GM21723 (cell line): ENCODE data around the gene PRR5.
"Not testable (repeated sequence)": the region's sequence is repeated elsewhere in the genome, so short reads cannot be mapped to it uniquely, and the experiment has no call there.

ENCODE experiments used
- ATAC-seq: cut with Tn5 transposase; IDR thresholded peaks from one replicate; pipeline ENCODE4 v1.9.1; 2021; ENCODE audit warnings: mild to moderate bottlenecking, moderate library complexity; ENCODE audit not compliant: unreplicated experiment

The PRR5 gene

GRCh38 chr22:44672632-44673031, 29.4 kb upstream of the PRR5 start:
- no peak for ATAC-seq

GRCh38 chr22:44673406-44673805, 28.6 kb upstream of the PRR5 start:
- no peak for ATAC-seq

DNA sequence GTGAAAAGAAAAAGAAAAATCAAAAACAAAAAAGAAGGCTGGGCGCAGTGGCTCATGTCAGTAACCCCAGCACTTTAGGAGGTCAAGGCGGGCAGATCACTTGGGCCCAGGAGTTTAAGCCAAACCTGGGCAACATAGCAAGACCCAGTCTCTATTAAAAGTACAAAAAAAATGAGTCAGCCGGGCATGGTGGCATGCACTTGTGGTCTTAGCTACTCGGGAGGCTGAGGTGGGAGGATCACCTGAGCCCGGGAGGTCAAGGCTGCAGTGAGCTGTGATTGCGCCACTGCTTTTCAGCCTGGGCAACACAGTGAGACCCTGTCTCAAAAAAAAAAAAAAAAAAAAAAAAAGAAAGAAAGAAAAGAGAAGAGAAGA, 26.0 kb upstream of the PRR5 start:
- ATAC-seq, result not testable (repeated sequence)

- ATAC-seq, result no peak
Measured at GRCh38 chr22:44676441-44677352, 25.3 kb upstream of the PRR5 start.

DNA sequence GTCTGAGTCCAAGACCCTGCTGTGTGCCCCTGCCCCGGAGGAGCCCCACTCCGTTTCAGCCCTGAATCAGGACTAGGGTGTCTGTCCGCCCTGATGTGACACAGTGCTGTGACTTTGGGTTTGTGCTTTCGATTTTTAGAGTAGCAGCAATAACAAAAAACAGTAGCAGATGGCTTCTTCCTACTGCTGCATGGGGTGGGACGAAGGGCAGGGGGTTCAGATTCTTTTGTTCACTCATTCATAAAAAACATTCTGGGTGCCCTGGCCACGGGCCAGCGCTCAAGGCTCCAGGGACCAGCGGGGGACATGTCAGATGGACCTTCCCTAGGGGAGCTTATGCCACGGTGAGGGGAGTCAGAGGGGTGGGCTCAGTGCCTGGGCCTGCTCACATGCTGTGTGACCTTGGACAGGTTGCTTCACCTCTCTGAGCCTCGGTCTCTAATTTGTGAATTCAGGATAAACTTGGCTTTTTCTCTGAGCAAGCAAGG, 24.6 kb upstream of the PRR5 start:
- ATAC-seq, result no peak

GRCh38 chr22:44677871-44678555, 24.0 kb upstream of the PRR5 start:
- ATAC-seq, result no peak

- ATAC-seq, result no peak
Measured at GRCh38 chr22:44678556-44679305, 23.3 kb upstream of the PRR5 start.

GRCh38 chr22:44679306-44679647, 22.7 kb upstream of the PRR5 start:
- ATAC-seq, result not testable (repeated sequence)

DNA sequence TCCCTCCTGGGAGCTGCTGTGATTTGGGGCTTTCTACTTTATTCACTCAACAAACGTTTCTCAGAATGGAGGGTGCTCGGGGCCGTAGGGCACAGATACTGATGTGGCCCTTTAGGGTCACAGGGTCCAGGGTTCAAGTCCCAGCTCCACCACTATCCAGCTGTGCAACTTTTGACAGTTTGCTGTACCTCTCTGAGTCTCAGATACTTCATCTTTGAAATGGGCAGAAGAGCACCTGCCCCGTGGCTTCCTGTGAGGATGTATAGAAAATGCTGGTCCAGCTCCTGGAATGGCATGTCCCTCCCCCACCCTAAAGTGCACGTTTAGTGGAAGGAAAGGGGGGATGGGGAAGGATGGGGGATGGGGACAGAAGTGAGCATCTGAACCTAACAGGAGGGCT, 21.9 kb upstream of the PRR5 start:
- no peak for ATAC-seq

DNA sequence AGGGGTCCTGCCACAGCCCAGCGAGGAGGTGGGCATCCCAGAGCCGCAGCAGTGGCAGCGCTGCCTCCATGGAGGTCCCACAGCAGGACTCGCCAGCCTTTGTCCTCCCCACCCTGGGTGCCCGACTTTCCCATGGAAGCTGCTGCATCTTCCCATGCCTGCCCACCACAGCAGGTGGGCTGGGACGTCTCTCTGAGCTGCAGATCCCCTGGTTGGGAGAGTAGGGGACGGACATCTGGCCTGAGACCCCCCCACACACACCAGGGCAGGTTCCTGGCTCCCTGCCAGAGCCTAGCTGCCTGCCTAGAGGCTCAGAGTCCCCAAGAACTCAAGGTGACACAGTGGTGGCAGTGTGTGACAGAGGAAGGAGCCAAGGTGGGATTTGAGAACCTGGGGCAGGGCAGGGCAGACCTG, 21.5 kb upstream of the PRR5 start:
- ATAC-seq, result no peak

GRCh38 chr22:44682556-44683168, 19.3 kb upstream of the PRR5 start:
- ATAC-seq, result no peak

DNA sequence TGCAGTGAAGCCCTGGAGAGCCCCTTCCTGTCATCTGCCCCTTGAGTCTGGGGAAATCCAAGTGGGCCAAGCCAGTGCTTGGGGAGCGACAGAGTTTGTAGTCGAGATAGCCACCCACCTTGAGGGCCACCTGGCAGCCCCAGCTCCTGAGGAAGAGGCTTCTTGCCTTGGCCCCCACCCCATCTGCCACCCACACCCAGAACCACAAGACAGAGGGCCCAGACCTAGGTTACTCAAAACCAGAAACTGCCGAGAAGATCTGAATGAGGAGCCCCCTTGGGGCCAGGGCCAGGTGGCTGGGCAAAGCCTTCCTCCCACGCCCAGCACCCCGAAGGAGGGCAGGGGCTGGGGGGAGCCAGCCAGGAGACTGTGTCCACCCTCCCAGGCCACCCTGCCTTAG, 18.8 kb upstream of the PRR5 start:
- no peak for ATAC-seq

GRCh38 chr22:44683881-44684280, 18.1 kb upstream of the PRR5 start:
- ATAC-seq, result no peak

- peak; percentile 66 for ATAC-seq
Measured at GRCh38 chr22:44684506-44685383, 17.3 kb upstream of the PRR5 start.

GRCh38 chr22:44685384-44686056, 16.5 kb upstream of the PRR5 start:
- peak; percentile 44 for ATAC-seq

DNA sequence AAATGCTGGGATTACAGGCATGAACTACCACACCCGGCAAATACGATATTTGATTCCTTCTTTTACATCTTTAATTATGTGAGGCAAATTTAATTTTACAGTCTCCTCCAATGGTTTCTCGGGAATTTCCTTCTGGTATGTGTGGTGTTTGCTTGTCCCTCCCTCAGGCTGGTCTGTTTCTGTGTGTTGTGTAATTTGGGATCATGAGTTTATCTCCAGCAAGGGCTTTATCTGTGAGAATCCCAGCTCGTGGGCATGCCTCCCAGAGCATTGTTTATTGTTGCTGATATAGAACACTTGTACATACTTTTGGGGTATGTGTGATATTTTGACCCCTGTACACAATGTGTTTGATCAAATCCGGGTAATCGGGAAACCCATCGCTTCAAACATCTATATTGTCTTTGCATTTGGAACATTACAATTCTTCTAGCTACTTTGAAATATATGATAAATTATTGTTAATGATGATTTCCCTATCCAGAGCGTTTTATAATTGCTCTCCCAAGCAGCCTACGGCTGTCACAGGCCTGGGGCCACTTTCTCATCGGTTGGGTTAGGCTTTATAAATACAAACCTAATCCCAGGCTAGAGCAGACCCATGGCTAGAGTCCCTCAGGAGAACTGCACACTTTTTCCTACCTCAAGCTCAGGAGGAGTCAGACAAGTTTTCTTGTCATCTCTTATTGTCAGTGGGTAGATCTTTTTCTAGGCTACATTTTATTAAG, 15.0 kb upstream of the PRR5 start:
- ATAC-seq, result no peak

GRCh38 chr22:44689173-44689572, 12.8 kb upstream of the PRR5 start:
- no peak for ATAC-seq

DNA sequence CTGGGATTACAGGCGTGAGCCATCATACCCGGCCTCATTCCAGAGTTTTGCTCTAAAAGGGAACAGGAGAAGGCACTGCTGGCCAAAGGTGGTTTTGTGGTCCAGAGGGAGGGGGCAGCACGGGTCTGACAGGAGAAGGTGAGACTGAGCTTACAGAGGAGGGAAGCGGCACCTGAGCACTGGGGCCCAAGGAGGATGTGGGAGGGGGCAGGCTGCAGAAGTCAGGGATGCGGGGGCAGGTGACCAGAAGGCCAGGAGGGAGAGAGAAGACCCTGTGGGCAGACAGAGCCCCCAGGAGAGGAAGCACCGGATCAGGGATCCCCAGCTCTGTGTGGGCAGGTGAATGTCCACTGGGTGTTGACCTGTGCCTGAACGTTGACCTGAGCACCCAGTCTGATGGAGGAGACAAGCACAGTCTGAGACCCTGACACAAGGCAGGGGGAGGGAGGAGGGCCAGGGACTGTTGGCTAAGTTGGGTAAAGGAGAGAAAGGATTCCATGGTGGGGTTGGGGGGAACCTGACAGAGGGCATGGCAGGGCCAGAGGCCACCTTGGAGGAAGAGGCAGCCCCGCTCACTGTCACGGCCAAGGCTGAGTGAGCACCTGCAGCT, 12.0 kb upstream of the PRR5 start:
- no peak for ATAC-seq
